Mesenchymal stem cell (in vitro differentiated cells and primary cell): Measurements from ENCODE around the gene BMAL1.

ENCODE experiments used
- DNase-seq: peaks from one replicate; pipeline ENCODE4 v3.0.0-alpha.2; 2013
- H2AFZ ChIP-seq: one replicate; pipeline ENCODE4 v1.6.1; 2013; ENCODE audit warnings: low read depth, mild to moderate bottlenecking, control low read depth, inconsistent platforms, low read length, moderate library complexity
- H2AK5ac ChIP-seq: 2 replicates; pipeline ENCODE4 v1.6.1; 2013; ENCODE audit warnings: low read length, moderate library complexity, mild to moderate bottlenecking, inconsistent platforms; ENCODE audit not compliant: severe bottlenecking
- H2BK120ac ChIP-seq: one replicate; pipeline ENCODE4 v1.6.1; 2013; ENCODE audit warnings: low read depth, mild to moderate bottlenecking, inconsistent platforms, low read length, moderate library complexity
- H2BK12ac ChIP-seq, 2 experiments: one replicate each; pipeline ENCODE4 v1.6.1; 2013; ENCODE audit warnings: inconsistent platforms in 2 of 2, low read length in 2 of 2, mild to moderate bottlenecking in 2 of 2, moderate library complexity in 2 of 2, control low read depth in 1 of 2
- H2BK15ac ChIP-seq: one replicate; pipeline ENCODE4 v1.6.1; 2013; ENCODE audit warnings: mild to moderate bottlenecking, low read depth, inconsistent platforms; ENCODE audit not compliant: poor library complexity, severe bottlenecking
- H2BK5ac ChIP-seq: 2 replicates; pipeline ENCODE4 v1.6.1; 2013; ENCODE audit warnings: low read depth, mild to moderate bottlenecking, low read length, control low read depth, inconsistent platforms; ENCODE audit not compliant: poor library complexity, severe bottlenecking
- H3K14ac ChIP-seq, 2 experiments: one replicate each; pipeline ENCODE4 v1.6.1; 2013; ENCODE audit warnings: inconsistent platforms in 2 of 2, low read length in 2 of 2, control low read depth in 1 of 2, mild to moderate bottlenecking in 1 of 2, moderate library complexity in 1 of 2
- H3K18ac ChIP-seq, 2 experiments: one replicate each; pipeline ENCODE4 v1.6.1; 2013; ENCODE audit warnings: inconsistent platforms in 2 of 2, low read length in 2 of 2, control low read depth in 1 of 2, low read depth in 1 of 2, mild to moderate bottlenecking in 1 of 2
- H3K23ac ChIP-seq, 2 experiments: one replicate each; pipeline ENCODE4 v1.6.1; 2013; ENCODE audit warnings: inconsistent platforms in 2 of 2, low read length in 2 of 2, mild to moderate bottlenecking in 2 of 2, moderate library complexity in 2 of 2, control low read depth in 1 of 2
- H3K27ac ChIP-seq: 2 replicates; pipeline ENCODE4 v1.5.1; 2013; ENCODE audit warnings: mild to moderate bottlenecking, moderate library complexity, low read length, control low read depth, inconsistent platforms; ENCODE audit not compliant: poor library complexity, severe bottlenecking
- H3K27me3 ChIP-seq, 2 experiments: 2 replicates each; pipeline versions ENCODE4 v1.6.1 to v1.7.0; 2013; ENCODE audit warnings: low read length in 2 of 2, mild to moderate bottlenecking in 2 of 2, moderate library complexity in 2 of 2, control low read depth in 1 of 2, inconsistent platforms in 1 of 2; ENCODE audit not compliant: control insufficient read depth in 1 of 2, insufficient read depth in 1 of 2
- H3K36me3 ChIP-seq, 2 experiments: 2 replicates each; pipeline versions ENCODE4 v1.6.1 to v1.7.0; 2013; ENCODE audit warnings: low read length in 2 of 2, control low read depth in 1 of 2, inconsistent platforms in 1 of 2, low read depth in 1 of 2, mild to moderate bottlenecking in 1 of 2; ENCODE audit not compliant: insufficient read depth in 2 of 2, control insufficient read depth in 1 of 2
- H3K4ac ChIP-seq, 2 experiments: one replicate each; pipeline ENCODE4 v1.6.1; 2013; ENCODE audit warnings: inconsistent platforms in 2 of 2, low read length in 2 of 2, mild to moderate bottlenecking in 2 of 2, moderate library complexity in 2 of 2, control low read depth in 1 of 2, low read depth in 1 of 2
- H3K4me1 ChIP-seq: 2 replicates; pipeline ENCODE4 v1.6.1; 2013; ENCODE audit warnings: low read depth, low read length, control low read depth; ENCODE audit not compliant: control insufficient read depth, insufficient read depth
- H3K4me2 ChIP-seq: 2 replicates; pipeline ENCODE4 v1.6.1; 2013; ENCODE audit warnings: low read length, mild to moderate bottlenecking, inconsistent platforms; ENCODE audit not compliant: poor library complexity, severe bottlenecking
- H3K4me3 ChIP-seq, 2 experiments: 2 replicates each; pipeline versions ENCODE4 v1.5.1 to v1.7.0; 2013; ENCODE audit warnings: low read length in 2 of 2, mild to moderate bottlenecking in 2 of 2, control low read depth in 1 of 2, low read depth in 1 of 2; ENCODE audit not compliant: insufficient read depth in 1 of 2
- H3K79me1 ChIP-seq: replicated peaks from 2 replicates; pipeline ENCODE4 v1.6.1; 2013; ENCODE audit warnings: mild to moderate bottlenecking, control low read depth, low read length, inconsistent platforms; ENCODE audit not compliant: poor library complexity, severe bottlenecking
- H3K9ac ChIP-seq: 2 replicates; pipeline ENCODE4 v1.7.0; 2013; ENCODE audit warnings: mild to moderate bottlenecking, low read length, moderate library complexity
- H3K9me3 ChIP-seq: 2 replicates; pipeline ENCODE4 v1.7.0; 2013; ENCODE audit warnings: mild to moderate bottlenecking, low read length; ENCODE audit not compliant: control insufficient read depth
- H4K8ac ChIP-seq: one replicate; pipeline ENCODE4 v1.6.1; 2013; ENCODE audit warnings: inconsistent platforms, mild to moderate bottlenecking, low read length, moderate library complexity
- H4K91ac ChIP-seq: one replicate; pipeline ENCODE4 v1.6.1; 2013; ENCODE audit warnings: mild to moderate bottlenecking, low read length, inconsistent platforms
- WGBS: methylation state at CpG from one replicate; pipeline ENCODE4 v1.1.7; 2013; ENCODE audit warnings: mixed read lengths; 5-methylcytosine and 5-hydroxymethylcytosine counted together

BMAL1 gene

GRCh38 chr11:13283636-13284035 lies 6.0 kb downstream of the BMAL1 start:
- H3K79me1 ChIP-seq: peaks cover 44% of the 10 kb centered on the region
- peaks cover 0 to 3% of the 10 kb centered on the region in 2 experiments for H3K36me3 ChIP-seq
- H4K8ac ChIP-seq: no peak overlapping the region
- H3K23ac ChIP-seq: no peak overlapping the region
- H2BK15ac ChIP-seq: no peak overlapping the region
- no peak overlapping the region for H3K4me2 ChIP-seq
- no peak overlapping the region for H4K91ac ChIP-seq
- no peak overlapping the region for H3K4ac ChIP-seq
- no peak overlapping the region for H2AFZ ChIP-seq
- H3K9me3 ChIP-seq: no peaks in the 10 kb centered on the region
- no peak for DNase-seq
- H3K4me3 ChIP-seq: no peak overlapping the region
- no peak overlapping the region for H2BK5ac ChIP-seq
- H3K4me1 ChIP-seq: peaks cover 17% of the 10 kb centered on the region
- H2BK120ac ChIP-seq: no peak overlapping the region
- no peak overlapping the region for H3K27ac ChIP-seq
- H3K9ac ChIP-seq: no peak overlapping the region
- WGBS: 60% methylated on average over 3 of the region's 4 CpGs
- no peak overlapping the region for H3K14ac ChIP-seq
- no peak overlapping the region for H2AK5ac ChIP-seq
- H3K27me3 ChIP-seq: peaks cover 0 to 16% of the 10 kb centered on the region in 2 experiments
- no peak overlapping the region for H2BK12ac ChIP-seq
- no peak overlapping the region for H3K18ac ChIP-seq

- Histone ChIP-seq H3K4me1 (peaks cover 14% of the 10 kb centered on the region), H3K18ac (no peak overlapping the region), H2AFZ (no peak overlapping the region), H4K8ac (no peak overlapping the region), H3K4me3 (no peak overlapping the region), H3K23ac (no peak overlapping the region), H3K27me3 (peaks cover 0 to 5% of the 10 kb centered on the region in 2 experiments), H3K9me3 (no peaks in the 10 kb centered on the region), H3K4ac (no peak overlapping the region), H4K91ac (no peak overlapping the region), H2BK15ac (no peak overlapping the region), H3K36me3 (peaks cover 0 to 3% of the 10 kb centered on the region in 2 experiments), H3K27ac (no peak overlapping the region), H3K4me2 (no peak overlapping the region), H3K79me1 (peaks cover 39% of the 10 kb centered on the region), H3K14ac (peak overlapping the region in 1 of 2 experiments; percentile 39), H2BK12ac (peak overlapping the region in 1 of 2 experiments; percentile 35), H2AK5ac (no peak overlapping the region), H3K9ac (no peak overlapping the region), H2BK120ac (no peak overlapping the region), H2BK5ac (no peak overlapping the region)
- 88% methylated on average over 9 of the region's 11 CpGs for WGBS
- DNase-seq: no peak
These were observed 7.4 kb downstream of the BMAL1 start for GRCh38 chr11:13284776-13285588.

DNA sequence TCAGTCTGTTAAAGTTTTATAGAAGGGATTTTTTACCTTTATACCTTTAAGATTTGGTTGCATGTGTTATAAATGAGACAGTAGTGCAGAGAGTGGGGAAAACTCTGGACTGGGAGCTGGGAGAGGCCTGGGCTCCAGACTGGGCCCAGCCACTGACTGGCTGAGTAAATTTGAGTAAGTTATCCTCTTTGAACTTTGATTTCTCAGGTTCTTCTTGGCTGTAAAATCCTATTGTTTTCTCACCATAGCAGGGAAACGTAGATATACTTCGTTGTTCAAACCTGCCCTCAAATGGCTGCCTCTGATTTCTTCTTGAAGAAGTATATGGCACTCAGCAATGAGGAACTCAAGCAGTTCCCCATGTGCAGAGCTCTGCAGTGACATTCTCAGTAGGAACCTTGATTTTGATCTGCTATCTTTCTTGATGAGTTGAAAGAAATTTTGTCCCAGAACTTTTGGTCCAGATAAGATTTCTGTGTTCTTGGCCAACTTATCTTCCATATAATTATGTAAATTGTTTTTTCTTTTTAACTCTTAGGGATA lies 8.8 kb downstream of the BMAL1 start:
- H3K79me1 ChIP-seq: peaks cover 43% of the 10 kb centered on the region

DNA sequence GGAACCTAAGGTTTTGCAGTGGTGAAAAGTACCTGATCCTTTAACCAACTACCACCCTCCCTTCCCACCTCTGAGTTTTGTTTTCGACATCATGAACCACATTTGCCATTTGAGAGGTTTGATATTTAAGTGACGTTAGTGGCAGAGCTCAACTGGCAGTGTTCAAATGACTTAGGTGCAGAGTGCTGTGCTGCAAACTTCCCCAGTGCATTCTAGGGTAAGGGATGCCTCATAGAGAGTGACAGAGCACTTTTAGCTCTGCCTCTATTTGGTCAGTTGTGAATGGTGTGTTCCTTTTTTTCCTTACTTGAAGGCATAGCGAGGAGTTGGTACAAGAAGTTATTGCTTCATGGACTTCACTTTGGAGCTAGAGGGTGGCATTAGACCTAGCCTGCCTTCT lies 9.4 kb downstream of the BMAL1 start:
- Histone ChIP-seq H2BK12ac (no peak overlapping the region), H3K18ac (no peak overlapping the region), H3K14ac (no peak overlapping the region), H2BK120ac (no peak overlapping the region), H2AFZ (no peak overlapping the region), H2BK5ac (no peak overlapping the region), H3K36me3 (peaks cover 0 to 3% of the 10 kb centered on the region in 2 experiments), H3K4me1 (peaks cover 14% of the 10 kb centered on the region), H2AK5ac (no peak overlapping the region), H4K91ac (no peak overlapping the region), H2BK15ac (no peak overlapping the region), H3K27ac (no peak overlapping the region), H3K27me3 (no peaks in the 10 kb centered on the region), H3K79me1 (peaks cover 41% of the 10 kb centered on the region), H4K8ac (no peak overlapping the region), H3K4me3 (no peak overlapping the region), H3K9ac (no peak overlapping the region), H3K9me3 (no peaks in the 10 kb centered on the region), H3K4me2 (no peak overlapping the region), H3K4ac (no peak overlapping the region), H3K23ac (no peak overlapping the region)
- 82% methylated on average over 3 of the region's 3 CpGs for WGBS
- DNase-seq: no peak

More for the DNA sequence above, 8.8 kb downstream of the BMAL1 start:
- WGBS: 38% methylated on average over 2 of the region's 2 CpGs
- Histone ChIP-seq H3K18ac (no peak overlapping the region), H2BK12ac (no peak overlapping the region), H4K91ac (no peak overlapping the region), H3K4me1 (peaks cover 14% of the 10 kb centered on the region), H3K9me3 (no peaks in the 10 kb centered on the region), H4K8ac (no peak overlapping the region), H3K27ac (no peak overlapping the region), H2BK5ac (no peak overlapping the region), H2BK120ac (no peak overlapping the region), H2AK5ac (no peak overlapping the region), H3K36me3 (peaks cover 0 to 3% of the 10 kb centered on the region in 2 experiments), H3K4ac (no peak overlapping the region), H2BK15ac (no peak overlapping the region), H2AFZ (no peak overlapping the region), H3K4me3 (no peak overlapping the region), H3K4me2 (no peak overlapping the region), H3K27me3 (no peaks in the 10 kb centered on the region), H3K23ac (no peak overlapping the region), H3K14ac (no peak overlapping the region), H3K9ac (no peak overlapping the region)
- no peak for DNase-seq
